GM12878 (cell line): ENCODE data around the gene CCDC91. TPM values are rescaled to one million over a fixed set of nuclear protein-coding genes. Genes with fewer than 3 reads are reported as not detected.

ENCODE experiments used
- ATAC-seq: fragments of 200-7000 bp; cut with Tn5 transposase; 3 replicates; pipeline ENCODE4 v1.9.1; 2020; ENCODE audit warnings: mild to moderate bottlenecking, moderate library complexity
- BruUV-seq: library from RNA; stranded (reverse); fragments of 400-500 nt; replicated peaks from 2 replicates; lab custom pipeline; 2021; lab: Mats Ljungman, UMichigan
- CTCF ChIA-PET: fragments of 300-600 bp; sonication (Branson Sonifier 250); formaldehyde crosslinking; extraction: SDS; loops from one replicate; lab custom pipeline; 2021; ENCODE audit warnings: inconsistent platforms; lab: Yijun Ruan, JAX
- POLR2A ChIA-PET: fragments of 350-600 bp; formaldehyde crosslinking; extraction: SDS; loops from one replicate; lab custom pipeline; 2021; ENCODE audit warnings: inconsistent platforms; lab: Charles Lee
- RAD21 ChIA-PET: fragments of 300-600 bp; sonication (Branson Sonifier 250); formaldehyde crosslinking; loops from one replicate; lab custom pipeline; 2023; ENCODE audit warnings: antibody characterized with exemption; ENCODE audit not compliant: unreplicated experiment; lab: Charles Lee
- SMC1A ChIA-PET: fragments of 300-600 bp; sonication (Branson Sonifier 250); formaldehyde crosslinking; loops from one replicate; lab custom pipeline; 2023; ENCODE audit not compliant: unreplicated experiment, uncharacterized antibody; lab: Charles Lee
- DNase-seq: peaks from one replicate; pipeline ENCODE4 v3.0.0-alpha.2; 2011; ENCODE audit warnings: low read depth, low spot score
- FAIRE-seq: peaks from 3 replicates; lab custom pipeline; 2011; peaks lifted over from hg19 to GRCh38; lab: Jason Lieb, UNC
- H2AFZ ChIP-seq: 2 replicates; pipeline ENCODE4 v1.6.0; 2011; ENCODE audit warnings: low read depth, low read length, control low read depth; ENCODE audit not compliant: control insufficient read depth
- H3K27ac ChIP-seq: 2 replicates; pipeline ENCODE4 v1.5.1; 2011; ENCODE audit warnings: control low read depth; ENCODE audit not compliant: control insufficient read depth, insufficient read depth
- H3K27me3 ChIP-seq, 2 experiments: replicated peaks in 1 of 2; 2 replicates each; pipeline versions ENCODE4 v1.6.0 to v1.6.1; 2011; ENCODE audit warnings: low read length in 1 of 2; ENCODE audit not compliant: control insufficient read depth in 2 of 2, insufficient read depth in 2 of 2
- H3K36me3 ChIP-seq, 2 experiments: 2 replicates each; pipeline ENCODE4 v1.5.1; 2011; ENCODE audit warnings: low read length in 1 of 2; ENCODE audit not compliant: control insufficient read depth in 2 of 2, insufficient read depth in 2 of 2
- H3K4me1 ChIP-seq: 2 replicates; pipeline ENCODE4 v1.6.1; 2011; ENCODE audit warnings: mild to moderate bottlenecking, low read length, moderate library complexity, mixed read lengths; ENCODE audit not compliant: control insufficient read depth, insufficient read depth
- H3K4me2 ChIP-seq: 2 replicates; pipeline ENCODE4 v1.6.0; 2011; ENCODE audit warnings: control low read depth; ENCODE audit not compliant: control insufficient read depth, insufficient read depth
- H3K4me3 ChIP-seq: fragments of 200-600 bp; sonication (generic); 2 replicates; pipeline ENCODE4 v1.5.1; 2016
- H3K79me2 ChIP-seq: 2 replicates; pipeline ENCODE4 v1.6.0; 2011; ENCODE audit warnings: low read length; ENCODE audit not compliant: control insufficient read depth, insufficient read depth
- H3K9ac ChIP-seq: 2 replicates; pipeline ENCODE4 v1.8.0; 2011; ENCODE audit warnings: low read length, control low read depth, mixed read lengths; ENCODE audit not compliant: control insufficient read depth, insufficient read depth
- H3K9me3 ChIP-seq: replicated peaks from 3 replicates; pipeline ENCODE4 v1.5.1; 2011; ENCODE audit warnings: mild to moderate bottlenecking, low read length; ENCODE audit not compliant: control insufficient read depth, insufficient read depth
- H4K20me1 ChIP-seq: 2 replicates; pipeline ENCODE4 v1.6.0; 2011; ENCODE audit not compliant: control insufficient read depth, insufficient read depth
- CHD1 ChIP-seq: IDR thresholded peaks from 2 replicates; pipeline ENCODE4 v1.6.1; 2012; ENCODE audit warnings: low read depth, low read length, improper control_type of control experiment
- CHD4 ChIP-seq: fragments of 200-600 bp; sonication (generic); IDR thresholded peaks from 2 replicates; pipeline ENCODE4 v1.6.1; 2016; ENCODE audit warnings: mild to moderate bottlenecking
- E2F4 ChIP-seq: IDR thresholded peaks from 2 replicates; pipeline ENCODE4 v1.6.1; 2012; ENCODE audit warnings: low read depth, low read length, improper control_type of control experiment
- FOXM1 ChIP-seq: IDR thresholded peaks from 2 replicates; pipeline ENCODE4 v1.6.1; 2012; ENCODE audit warnings: low read depth, mild to moderate bottlenecking, inconsistent platforms, low read length, moderate library complexity
- HDAC2 ChIP-seq: fragments of 200-600 bp; sonication (generic); IDR thresholded peaks from 2 replicates; pipeline ENCODE4 v1.6.1; 2017
- KAT2A ChIP-seq: conservative IDR thresholded peaks from 2 replicates; pipeline ENCODE4 v1.6.1; 2011; ENCODE audit warnings: low read depth, low read length; ENCODE audit not compliant: control insufficient read depth
- MAX ChIP-seq: IDR thresholded peaks from 2 replicates; pipeline ENCODE4 v1.6.1; 2012; ENCODE audit warnings: low read depth, low read length, improper control_type of control experiment
- MEF2A ChIP-seq: IDR thresholded peaks from 2 replicates; pipeline ENCODE4 v1.6.1; 2011; ENCODE audit warnings: low read depth, mild to moderate bottlenecking, low read length, moderate library complexity; ENCODE audit not compliant: insufficient read depth
- NFXL1 ChIP-seq: fragments of 450-650 bp; IDR thresholded peaks from 2 replicates; pipeline ENCODE4 v1.6.1; 2017; ENCODE audit warnings: antibody characterized with exemption, mild to moderate bottlenecking, borderline replicate concordance
- PAX5 ChIP-seq: IDR thresholded peaks from 2 replicates; pipeline ENCODE4 v1.6.1; 2011; ENCODE audit warnings: low read depth, low read length, borderline replicate concordance
- YY1 ChIP-seq: IDR thresholded peaks from 2 replicates; pipeline ENCODE4 v1.6.1; 2011; ENCODE audit warnings: low read depth, mild to moderate bottlenecking, low read length
- WGBS: methylation state at CpG from one replicate; pipeline ENCODE4 v1.1.6; 2016; ENCODE audit warnings: low lambda C conversion rate; ENCODE audit not compliant: insufficient replicate concordance, insufficient coverage; ENCODE audit errors: missing lambda C conversion rate; 5-methylcytosine and 5-hydroxymethylcytosine counted together
- in situ Hi-C: fragments of 300-500 bp; cut with MboI; formaldehyde crosslinking; loops from 9 replicates; pipeline ENCODE4 v1.14.3; 2018; ENCODE audit warnings: mixed read lengths
- intact Hi-C: fragments of 100-400 bp; cut with micrococcal nuclease; formaldehyde crosslinking; loops from one replicate; pipeline ENCODE4 v1.14.2; 2022; ENCODE audit not compliant: unreplicated experiment
- polyA plus RNA-seq, 11 experiments: library from polyadenylated mRNA; depleted of rRNA in 4 of 11; unstranded in 6 of 11; stranded (reverse) in 5 of 11; fragments of >200 nt; fragmentation: Nextera tagmentation in 4 of 11; fragmentation: Illumina TruSeq in 1 of 11; extraction: Ambion mirVana in 4 of 11; extraction: Trizol in 1 of 11; gene quantifications; 1 replicate in 1 of 11; 2 replicates in 10 of 11; pipeline versions ENCODE4 v1.2.1 to v1.2.3, GENCODE V29; 2011 to 2016; ENCODE audit warnings: inconsistent platforms in 2 of 11, missing spikeins in 2 of 11, low read depth in 1 of 11
- total RNA-seq, 4 experiments: library from RNA; depleted of rRNA in 3 of 4; stranded (reverse); fragments of >200 nt in 3 of 4; fragmentation: Illumina TruSeq in 1 of 4; extraction: Trizol in 1 of 4; gene quantifications; 2 replicates each; pipeline versions ENCODE4 v1.2.1 to v1.2.3, GENCODE V29; 2013 to 2021
- TF ChIP-seq, protein P1 (sequence below): fragments of 450-650 bp; IDR thresholded peaks from 2 replicates; pipeline ENCODE4 v1.6.1; 2016; ENCODE audit warnings: mild to moderate bottlenecking
- TF ChIP-seq, protein P2 (sequence below): IDR thresholded peaks from 2 replicates; pipeline ENCODE4 v1.6.1; 2011; ENCODE audit warnings: borderline replicate concordance, low read depth, mild to moderate bottlenecking, moderate library complexity, mixed read lengths, low read length; ENCODE audit not compliant: insufficient read depth; ENCODE audit errors: extremely low read length

Gene CCDC91
- total and polyA plus RNA-seq, 10 of the 15 experiments (the other 5 are each of a cell fraction or from before 2014, with no cell fraction given), result 6.1 to 24.9 (median 16.5) TPM

DNA sequence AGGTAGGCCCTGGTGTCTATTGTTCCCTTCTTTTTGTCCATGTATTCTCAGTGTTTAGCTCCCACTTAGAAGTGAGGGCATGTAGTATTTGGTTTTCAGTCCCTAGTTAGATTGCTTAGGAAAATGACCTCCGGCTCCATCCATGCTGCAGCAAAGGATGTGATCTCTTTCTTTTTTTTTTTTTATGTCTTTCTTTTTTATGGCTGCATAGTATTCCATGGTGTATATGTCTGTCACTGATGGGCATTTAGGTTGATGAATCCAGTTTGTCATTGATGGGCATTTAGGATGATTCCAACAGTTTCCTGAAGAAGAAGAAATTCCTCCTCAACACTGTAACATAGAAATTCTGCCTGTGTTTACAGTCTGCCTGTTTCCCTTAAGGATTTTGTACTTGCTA is 231.1 kb downstream of the CCDC91 start:
- no peak for TF ChIP-seq E2F4
- no peak for TF ChIP-seq PAX5
- no peak for TF ChIP-seq KAT2A
- TF ChIP-seq NFXL1, result no peak
- TF ChIP-seq MEF2A, result no peak
- TF ChIP-seq CHD1, result no peak
- TF ChIP-seq, protein P1, sequence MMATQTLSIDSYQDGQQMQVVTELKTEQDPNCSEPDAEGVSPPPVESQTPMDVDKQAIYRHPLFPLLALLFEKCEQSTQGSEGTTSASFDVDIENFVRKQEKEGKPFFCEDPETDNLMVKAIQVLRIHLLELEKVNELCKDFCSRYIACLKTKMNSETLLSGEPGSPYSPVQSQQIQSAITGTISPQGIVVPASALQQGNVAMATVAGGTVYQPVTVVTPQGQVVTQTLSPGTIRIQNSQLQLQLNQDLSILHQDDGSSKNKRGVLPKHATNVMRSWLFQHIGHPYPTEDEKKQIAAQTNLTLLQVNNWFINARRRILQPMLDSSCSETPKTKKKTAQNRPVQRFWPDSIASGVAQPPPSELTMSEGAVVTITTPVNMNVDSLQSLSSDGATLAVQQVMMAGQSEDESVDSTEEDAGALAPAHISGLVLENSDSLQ, result no peak
- TF ChIP-seq, protein P2, sequence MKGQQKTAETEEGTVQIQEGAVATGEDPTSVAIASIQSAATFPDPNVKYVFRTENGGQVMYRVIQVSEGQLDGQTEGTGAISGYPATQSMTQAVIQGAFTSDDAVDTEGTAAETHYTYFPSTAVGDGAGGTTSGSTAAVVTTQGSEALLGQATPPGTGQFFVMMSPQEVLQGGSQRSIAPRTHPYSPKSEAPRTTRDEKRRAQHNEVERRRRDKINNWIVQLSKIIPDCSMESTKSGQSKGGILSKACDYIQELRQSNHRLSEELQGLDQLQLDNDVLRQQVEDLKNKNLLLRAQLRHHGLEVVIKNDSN, result no peak
- no peak for TF ChIP-seq YY1
- no peak for TF ChIP-seq MAX
- TF ChIP-seq HDAC2, result no peak
- no peak for TF ChIP-seq CHD4
- TF ChIP-seq FOXM1, result no peak
- BruUV-seq, result no TSS peak
- ChIA-PET SMC1A (no interaction called here), CTCF (no interaction called here), RAD21 (no interaction called here), POLR2A (no interaction called here)
- WGBS, result 100% methylated on average over 1 of the region's 1 CpG
- FAIRE-seq, result no peak
- H3K4me2 ChIP-seq, result no peak overlapping the region
- H3K9me3 ChIP-seq, result no peaks in the 10 kb centered on the region; the same call in 2 of the 3 replicates
- intact Hi-C loops (no loop called here), in situ Hi-C loops (no loop called here)
- H3K36me3 ChIP-seq, result no peaks in the 10 kb centered on the region
- no peak overlapping the region for H3K27ac ChIP-seq
- no peak overlapping the region for H3K4me3 ChIP-seq
- H3K4me1 ChIP-seq, result no peaks in the 10 kb centered on the region
- DNase-seq, result no peak
- no peak overlapping the region for H3K9ac ChIP-seq
- ATAC-seq, result no peak
- no peaks in the 10 kb centered on the region for H4K20me1 ChIP-seq
- H3K79me2 ChIP-seq, result no peaks in the 10 kb centered on the region
- H3K27me3 ChIP-seq, result no peaks in the 10 kb centered on the region
- no peak overlapping the region for H2AFZ ChIP-seq
